Mesenteric fat pad (tissue), 1 donor: Measurements from ENCODE around the gene FGGY. TPM values are rescaled to one million over a fixed set of nuclear protein-coding genes. Genes with fewer than 3 reads are reported as not detected.
"Not testable (repeated sequence)": the region's sequence is repeated elsewhere in the genome, so short reads cannot be mapped to it uniquely, and the experiment has no call there.

Source experiments
- DNase-seq: peaks from one replicate; pipeline ENCODE4 v3.0.0-alpha.2; 2020; ENCODE audit warnings: low spot score
- total RNA-seq: library from RNA; stranded (reverse); fragmentation: NEBNext Ultra II Directional; extraction: Animal tissue kit (Norgen Biotek cat#: 25700); gene quantifications from one replicate; pipeline ENCODE4 v1.2.1, GENCODE V29; 2021
- donor health status: DM: yes; HTN: yes; CAD: no.

The FGGY gene
- total RNA-seq, 1 donor from 2014 or later = 13.8 TPM

DNA sequence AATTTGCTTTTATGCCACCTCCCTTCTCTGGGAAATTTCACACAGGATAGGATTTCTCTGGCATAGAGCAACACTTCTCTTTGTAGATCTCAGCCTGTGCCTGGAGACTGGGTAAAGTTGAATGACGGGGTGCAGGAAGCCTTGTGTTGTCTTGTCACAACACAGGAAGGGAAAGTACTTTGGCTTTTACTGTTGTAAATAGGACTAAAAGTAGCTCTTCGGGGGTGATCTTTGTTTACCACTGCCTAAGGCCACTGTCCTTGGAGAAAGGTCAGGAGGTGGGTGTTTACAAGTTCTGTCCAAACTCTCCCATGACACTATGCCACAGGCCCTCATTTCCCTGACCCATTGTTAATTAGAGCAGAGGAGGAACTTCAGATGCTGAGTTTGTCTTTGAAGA is 139.7 kb downstream of the FGGY start:
- no peak for DNase-seq

DNA sequence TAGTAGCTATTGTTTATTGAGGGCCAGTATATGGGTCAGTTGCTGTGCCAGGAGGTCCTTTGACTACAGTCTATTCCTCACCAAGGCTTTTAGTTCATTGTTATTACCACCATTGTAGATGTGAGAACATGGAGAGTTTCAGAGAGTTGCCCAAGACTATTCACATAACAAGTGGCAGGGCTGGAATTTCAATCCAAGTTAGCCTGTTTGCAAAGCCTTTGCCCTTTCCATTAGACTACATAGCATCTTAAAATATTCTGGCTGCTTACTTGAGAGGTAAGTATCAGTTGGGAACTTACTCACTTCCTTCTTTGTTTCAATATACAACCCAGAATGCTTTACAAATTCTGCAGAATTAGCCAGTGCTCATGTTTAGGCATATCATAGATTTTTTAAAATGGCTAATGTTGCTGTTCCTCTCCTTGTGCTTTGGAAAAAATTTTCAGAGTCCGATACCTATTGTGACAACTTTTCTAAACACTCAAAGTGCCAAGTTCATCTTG is 141.2 kb downstream of the FGGY start:
- DNase-seq = no peak

DNA sequence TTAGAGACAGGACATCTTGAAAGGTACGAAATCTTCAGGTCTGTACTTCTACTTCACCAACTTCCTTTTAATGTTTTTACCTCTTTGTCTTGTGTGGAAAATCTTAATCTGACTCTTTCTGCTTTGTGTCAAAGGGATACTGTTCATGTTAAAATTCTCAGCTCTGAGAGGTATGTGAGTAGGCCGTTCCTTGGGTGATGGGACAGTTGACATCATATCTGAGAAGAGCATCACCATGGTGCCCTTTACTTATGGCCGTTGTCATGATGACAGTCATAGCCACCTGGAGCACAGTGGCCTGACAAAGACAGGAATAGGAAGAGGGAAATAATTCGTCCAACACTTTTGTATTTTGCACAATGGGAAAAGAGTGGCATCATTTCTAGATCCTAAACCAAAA is 145.6 kb downstream of the FGGY start:
- DNase-seq = no peak

DNA sequence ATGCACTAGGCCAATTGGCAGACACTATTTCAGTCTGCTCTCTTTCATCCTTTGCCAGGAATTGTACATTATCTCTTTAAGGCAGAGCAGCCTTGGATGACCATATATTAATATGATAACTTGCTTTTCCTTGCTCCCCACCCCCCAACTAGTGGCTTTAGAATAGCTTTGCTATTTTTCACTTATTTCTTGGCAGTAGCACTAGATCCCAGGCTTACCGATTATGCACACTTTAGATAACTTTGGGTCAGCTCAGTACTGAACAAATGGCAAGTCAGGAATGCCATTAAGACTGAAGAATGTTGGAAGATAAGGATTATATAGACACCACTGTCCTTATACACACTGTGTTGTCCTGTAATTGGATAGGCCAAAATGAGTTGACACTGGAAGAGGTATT is 146.4 kb downstream of the FGGY start:
- no peak for DNase-seq

DNA sequence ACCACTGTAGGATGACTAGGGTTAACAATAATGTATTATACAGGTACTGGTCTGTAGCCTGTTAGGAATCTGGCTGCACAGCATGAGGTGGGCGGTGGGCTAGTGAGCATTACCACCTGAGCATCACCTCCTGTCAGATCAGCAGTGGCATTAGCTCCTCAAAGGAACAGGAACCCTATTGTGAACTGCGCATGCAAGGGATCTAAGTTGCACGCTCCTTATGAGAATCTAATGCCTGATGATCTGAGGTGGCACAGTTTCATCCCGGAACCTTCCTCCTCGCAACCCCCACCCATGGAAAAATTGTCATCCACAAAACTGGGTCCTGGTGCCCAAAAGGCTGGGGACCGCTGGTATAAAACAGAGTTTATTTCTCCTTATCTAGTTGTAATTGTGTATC is 147.6 kb downstream of the FGGY start:
- DNase-seq = no peak

DNA sequence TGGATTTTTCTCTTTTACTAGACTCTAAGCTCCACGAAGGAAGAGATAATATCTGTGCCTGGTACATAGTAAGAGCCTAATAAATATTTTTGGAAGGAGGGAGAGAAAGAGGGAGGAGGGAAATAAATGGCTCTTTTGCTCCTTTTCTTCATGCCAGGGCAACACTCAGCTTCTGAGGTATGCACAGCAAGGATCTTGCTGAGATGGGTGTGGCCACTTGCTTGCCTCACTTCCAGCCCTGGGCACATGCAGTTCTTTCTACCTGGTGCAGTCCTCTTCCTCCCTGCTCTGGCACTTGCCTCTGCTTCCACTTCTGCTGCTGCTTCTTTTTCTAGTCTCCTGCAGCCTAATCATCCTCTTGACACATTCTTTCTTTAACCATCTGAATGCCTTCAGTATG is 148.1 kb downstream of the FGGY start:
- no peak for DNase-seq

DNA sequence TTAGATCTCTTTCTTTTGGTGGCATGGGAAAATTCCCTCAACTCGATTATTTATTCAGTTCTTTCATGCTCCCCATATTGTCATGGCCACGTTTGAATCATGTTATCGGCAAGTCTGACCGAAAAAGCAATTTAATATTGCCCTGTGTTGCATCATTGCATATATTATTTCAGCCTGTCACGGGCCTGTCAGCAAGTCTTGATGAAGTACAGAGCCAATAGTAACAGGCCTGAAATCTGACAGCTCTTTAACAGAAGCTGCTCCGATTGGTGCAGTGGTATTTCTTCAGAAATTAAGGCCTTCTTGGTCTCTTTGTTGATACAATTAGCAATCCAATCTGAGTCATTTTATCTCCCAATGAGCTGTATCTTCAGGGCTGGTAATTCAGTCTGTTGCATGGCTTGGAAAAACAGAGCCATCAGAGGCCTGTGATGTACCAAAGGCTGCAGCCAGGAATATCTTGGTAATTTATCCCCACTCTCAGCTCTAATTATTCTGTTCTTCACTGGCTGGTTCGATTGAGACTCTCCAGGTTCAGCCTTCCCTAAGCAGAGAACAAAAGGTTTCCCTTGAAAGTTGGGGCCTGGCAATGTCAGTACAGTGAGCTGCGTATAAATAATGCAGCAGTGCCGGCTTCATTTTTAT is 149.5 kb downstream of the FGGY start:
- no peak for DNase-seq

DNA sequence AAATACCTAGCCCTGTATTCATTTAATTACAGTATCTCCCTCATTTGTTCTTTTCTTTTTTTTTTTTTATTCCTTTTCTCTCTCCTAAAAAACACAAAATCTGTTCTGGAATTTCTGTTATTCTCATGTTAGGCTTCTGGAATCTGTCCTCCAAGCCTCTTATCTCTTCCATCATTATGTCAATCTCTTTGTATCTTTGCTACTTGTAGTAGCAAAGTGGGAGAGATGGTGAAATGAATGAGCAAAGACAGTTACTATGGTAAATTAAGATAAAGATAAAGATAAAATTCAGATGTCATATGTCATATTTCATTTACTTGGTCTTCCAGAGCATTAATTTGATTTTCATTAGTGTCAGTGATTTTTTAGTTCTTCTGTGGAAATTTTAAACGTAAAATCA is 155.1 kb downstream of the FGGY start:
- no peak for DNase-seq

DNA sequence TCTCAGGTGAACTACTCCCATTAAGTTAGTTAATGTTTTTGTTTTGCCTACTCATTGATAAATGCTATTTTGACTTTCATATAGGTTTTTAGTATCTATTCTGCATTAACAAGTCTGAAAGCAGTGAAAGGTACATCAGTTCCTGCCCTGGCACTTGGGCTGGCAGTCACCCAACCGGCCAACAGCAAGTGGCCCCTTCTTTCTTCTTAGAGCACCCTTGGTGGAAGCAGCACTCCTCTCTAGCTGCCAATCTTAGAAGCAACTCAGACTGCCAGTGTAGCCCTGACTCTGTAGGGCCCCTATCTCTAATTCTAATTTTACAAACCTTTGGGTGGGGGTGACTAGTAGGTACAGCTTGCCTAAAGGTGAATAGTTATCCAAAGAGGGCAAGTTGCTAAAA is 155.7 kb downstream of the FGGY start:
- no peak for DNase-seq

DNA sequence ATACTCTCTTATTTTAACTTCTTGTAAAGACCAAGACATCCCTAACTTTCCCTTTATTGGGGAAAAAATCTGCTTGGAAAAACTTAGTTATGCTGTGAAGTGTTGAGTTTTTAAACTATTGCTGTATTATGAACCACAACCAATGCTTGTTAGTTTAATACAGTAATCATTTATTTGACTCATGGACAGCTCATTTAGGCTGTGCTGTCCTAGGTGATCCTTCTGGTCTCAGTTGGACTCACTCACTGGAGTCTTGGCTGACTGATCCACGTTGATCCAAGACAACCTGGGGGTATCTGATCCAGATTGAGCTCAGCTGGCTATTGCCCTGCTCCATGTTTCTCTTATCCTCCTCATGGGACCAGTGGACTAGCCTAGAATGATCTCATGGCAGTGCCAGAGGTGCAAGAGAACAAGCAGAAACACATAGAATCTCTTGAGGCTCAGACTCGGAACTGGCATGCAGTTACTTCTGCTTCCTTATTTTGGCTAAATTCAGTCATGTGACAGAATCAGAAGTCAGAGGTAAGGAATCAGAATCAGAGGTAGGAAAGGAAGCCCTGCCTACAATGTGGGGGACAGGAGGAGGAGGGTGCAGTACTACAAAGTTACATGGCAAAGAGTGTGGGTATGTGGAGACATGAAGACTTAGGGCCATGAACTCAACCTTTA is 156.5 kb downstream of the FGGY start:
- no peak for DNase-seq

DNA sequence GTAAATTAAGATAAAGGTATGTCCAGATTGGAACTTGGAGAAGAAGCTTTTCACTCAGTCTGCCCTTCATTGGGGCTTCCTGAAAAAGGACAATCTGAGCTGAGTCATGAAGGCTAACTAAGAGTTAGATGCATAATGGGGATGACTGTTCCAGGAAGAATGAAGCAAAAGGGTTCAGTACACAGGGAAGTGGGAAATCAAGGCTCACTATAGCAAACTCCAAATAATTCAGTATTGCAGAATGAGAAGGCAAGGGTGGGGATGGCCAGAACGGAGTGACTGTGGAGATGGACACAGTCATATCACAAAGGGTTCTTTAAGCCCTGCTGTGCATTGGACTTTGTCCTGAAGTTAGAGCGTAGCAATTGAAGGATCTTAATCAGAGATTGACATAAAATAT is 158.3 kb downstream of the FGGY start:
- no peak for DNase-seq

DNA sequence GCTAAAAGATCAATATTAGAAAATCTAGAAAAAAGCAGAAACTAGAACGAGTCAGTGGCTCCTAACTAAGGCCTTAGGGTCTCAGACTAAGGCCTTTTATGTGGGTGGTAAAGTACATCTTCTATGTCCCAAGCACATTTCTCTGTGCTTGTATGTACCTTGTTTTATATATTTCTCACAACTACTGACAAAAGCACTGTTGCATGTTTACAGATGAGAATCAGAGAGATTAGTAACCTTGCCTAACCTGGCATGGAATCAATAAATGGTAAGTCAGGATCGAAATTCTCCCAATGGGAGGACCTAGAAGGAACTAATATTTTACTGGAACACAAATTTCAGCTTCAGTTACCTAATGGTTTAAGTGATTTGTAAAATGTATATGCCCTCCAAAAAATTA is 160.9 kb downstream of the FGGY start:
- DNase-seq = no peak

DNA sequence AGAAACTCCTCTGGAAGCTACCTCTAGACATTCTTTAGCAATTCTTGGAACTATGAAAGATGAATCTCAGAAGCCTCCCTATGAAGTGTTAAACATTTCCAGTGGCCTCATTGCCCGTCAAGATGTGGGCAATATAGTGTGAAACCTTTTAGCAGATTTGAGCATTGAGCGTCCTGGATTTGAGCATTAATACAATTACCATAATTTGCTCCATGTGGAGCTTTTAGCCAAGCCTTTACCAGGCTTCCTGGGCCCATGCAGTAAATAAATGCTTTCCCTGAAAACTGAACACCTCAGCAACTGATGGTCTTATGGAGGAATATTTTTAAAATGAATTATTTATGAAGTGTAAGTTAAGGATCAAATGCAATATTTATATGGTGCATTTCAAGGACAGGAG is 162.0 kb downstream of the FGGY start:
- DNase-seq = no peak

DNA sequence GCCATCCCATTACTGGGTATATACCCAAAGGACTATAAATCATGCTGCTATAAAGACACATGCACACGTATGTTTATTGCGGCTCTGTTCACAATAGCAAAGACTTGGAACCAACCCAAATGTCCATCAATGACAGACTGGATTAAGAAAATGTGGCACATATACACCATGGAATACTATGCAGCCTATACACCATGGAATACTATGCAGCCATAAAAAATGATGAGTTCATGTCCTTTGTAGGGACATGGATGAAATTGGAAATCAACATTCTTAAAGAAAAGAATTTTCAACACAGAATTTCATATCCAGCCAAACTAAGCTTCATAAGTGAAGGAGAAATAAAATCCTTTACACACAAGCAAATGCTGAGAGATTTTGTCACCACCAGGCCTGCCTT is 166.0 kb downstream of the FGGY start:
- DNase-seq = not testable (repeated sequence)

DNA sequence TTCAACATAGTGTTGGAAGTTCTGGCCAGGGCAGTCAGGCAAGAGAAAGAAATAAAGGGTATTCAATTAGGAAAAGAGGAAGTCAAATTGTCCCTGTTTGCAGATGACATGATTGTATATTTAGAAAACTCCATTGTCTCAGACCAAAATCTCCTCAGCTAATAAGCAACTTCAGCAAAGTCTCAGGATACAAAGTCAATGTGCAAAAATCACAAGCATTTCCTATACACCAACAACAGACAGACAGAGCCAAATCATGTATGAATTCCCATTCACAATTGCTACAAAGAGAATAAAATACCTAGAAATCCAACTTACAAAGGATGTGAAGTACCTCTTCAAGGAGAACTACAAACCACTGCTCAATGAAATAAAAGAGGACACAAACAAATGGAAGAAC is 168.6 kb downstream of the FGGY start:
- not testable (repeated sequence) for DNase-seq

DNA sequence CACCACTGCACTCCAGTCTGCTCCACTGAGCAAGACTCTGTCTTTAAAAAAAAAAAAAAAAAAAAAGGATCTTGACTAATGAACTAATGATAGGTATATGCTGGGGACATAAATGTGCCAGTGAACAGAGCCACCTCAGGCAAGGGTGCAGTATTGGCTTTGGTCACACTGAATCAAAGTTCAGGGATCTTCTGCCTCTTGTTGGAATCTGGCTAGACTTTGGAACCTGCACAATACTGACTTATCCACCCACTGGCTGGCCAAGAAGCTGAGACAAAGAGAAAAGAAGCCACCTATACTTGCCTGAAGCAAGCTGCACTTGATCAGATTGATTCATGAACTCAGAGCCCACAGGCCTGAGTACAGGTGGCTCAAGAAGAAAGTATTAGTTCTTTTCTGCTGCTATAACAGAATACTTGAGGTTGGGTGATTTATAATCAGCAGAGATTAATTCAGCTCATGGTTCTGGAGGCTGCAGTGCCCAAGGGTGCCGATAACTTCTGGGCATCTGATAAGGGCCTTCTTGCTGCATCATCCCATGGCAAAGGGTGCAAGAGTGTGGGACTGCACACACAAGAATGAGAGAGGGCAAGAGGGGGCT is 172.0 kb downstream of the FGGY start:
- DNase-seq = no peak

DNA sequence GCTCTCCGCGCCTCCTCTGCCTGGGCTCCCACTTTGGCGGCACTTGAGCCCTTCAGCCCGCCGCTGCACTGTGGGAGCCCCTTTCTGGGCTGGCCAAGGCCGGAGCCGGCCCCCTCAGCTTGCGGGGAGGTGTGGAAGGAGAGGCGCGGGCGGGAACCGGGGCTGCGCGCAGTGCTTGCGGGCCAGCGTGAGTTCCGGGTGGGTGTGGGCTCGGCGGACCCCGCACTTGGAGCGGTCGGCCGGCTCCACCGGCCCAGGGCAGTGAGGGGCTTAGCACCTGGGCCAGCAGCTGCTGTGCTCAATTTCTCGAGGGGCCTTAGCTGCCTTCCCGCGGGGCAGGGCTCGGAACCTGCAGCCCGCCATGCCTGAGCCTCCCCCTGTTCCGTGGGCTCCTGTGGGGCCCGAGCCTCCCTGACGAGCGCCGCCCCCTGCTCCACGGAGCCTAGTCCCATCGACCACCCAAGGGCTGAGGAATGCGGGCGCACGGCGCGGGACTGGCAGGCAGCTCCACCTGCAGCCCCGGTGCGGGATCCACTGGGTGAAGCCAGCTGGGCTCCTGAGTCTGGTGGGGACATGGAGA is 175.2 kb downstream of the FGGY start:
- DNase-seq = not testable (repeated sequence)

DNA sequence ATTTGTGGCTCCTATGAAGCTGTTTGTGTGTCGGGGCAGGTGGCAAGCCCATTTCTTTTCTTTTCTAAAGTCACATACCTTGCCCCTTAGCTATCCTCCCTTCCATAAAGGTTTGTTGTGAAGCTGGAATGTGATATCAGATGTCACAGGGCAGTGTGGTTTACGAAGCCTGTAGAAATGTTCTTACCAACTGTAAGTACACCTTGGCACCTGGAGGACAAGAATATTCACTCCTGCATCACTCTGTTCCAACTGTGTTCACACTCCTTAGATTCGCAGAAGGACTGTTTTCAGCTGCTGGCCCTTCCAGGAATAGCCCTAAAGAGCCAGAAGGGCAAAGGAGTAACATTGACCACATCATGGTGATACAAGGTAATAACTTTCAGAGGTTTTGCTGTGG is 176.9 kb downstream of the FGGY start:
- DNase-seq = no peak

DNA sequence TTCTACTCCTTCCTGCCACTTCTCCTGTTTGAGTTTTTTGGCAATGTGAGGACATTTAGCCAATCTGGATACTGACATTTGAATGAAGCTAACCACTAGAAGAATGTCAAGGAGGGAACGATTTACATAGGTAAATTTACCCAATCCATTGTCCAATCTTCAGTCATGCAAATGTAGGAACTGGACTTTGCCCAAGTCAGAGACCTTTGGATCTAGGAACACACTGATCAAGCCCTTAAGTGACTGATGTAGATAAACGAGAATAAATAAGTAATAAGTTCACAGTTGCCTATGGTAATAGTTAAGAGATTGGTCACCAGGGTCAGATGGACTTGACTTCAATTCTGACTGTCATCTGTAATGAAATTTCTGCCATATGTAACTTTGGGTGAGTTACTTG is 177.6 kb downstream of the FGGY start:
- DNase-seq = no peak

DNA sequence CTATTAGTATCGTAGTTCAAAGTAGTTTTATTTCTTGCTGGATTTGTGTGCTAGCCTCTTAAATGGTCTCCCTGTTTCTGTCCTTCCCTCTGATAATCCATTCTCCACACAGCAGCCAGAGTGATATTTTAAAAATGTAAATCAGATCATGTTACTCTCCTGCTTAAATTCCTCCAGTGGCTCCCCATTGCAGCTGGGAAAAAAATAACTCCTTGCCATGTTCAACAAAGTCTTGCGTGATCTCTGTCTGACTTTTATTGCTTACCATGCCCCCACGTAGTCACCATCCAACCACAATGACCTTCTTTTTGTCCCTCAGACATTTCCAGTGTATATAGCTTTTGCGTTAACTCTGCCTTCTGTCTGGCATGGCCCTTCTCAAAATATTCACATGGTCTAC is 178.8 kb downstream of the FGGY start:
- DNase-seq = no peak

DNA sequence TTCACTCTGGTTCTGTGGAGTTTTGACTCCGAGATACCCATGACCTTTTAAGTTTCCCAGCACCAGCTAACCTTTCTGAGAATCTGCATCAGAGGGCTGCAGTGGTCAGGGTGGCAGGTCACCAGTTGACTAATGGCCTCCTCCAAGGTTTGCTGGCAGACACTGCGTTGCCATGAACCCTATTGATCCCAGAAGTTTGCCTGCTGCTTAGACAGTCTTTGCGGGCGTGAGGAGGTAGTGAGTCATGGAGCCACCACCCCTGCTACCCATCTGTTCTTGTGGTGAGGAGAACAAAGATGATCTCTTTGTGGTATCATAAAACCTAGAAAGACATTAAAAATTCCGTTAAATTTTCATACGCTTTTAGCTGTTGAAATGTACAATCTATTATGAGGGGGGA is 180.4 kb downstream of the FGGY start:
- no peak for DNase-seq

DNA sequence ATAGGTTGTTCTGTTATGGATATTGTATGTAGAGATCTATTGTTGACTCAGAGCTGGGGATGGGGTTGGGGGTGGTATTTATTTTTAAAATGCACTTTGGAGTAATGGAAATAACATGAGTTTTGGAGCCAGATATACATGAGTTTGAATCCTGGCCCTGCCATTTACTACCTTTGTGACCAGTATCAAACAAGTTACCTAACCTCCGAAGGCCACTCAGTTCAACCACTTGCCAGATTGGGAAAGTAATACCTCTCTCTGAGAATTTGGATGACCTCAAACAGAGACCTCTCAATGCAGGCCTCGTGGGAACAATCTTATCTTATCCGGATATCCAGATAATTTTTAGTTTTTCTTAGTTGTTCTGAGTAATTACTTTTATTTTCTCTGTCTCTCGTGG is 181.0 kb downstream of the FGGY start:
- no peak for DNase-seq
